Stimulated activated CD8-positive, alpha-beta memory T cell treated with anti-CD3 and anti-CD28 coated beads, Interleukin-15, amount 100 ng/mL, for 24 hours (primary cell): ENCODE measurements around the gene PLEKHN1.
"Not testable (repeated sequence)": the region's sequence is repeated elsewhere in the genome, so short reads cannot be mapped to it uniquely, and the experiment has no call there.

Experiments
- DNase-seq: peaks from one replicate; pipeline ENCODE4 v3.0.0-alpha.2; 2020; ENCODE audit warnings: low read depth

The PLEKHN1 gene

GRCh38 chr1:942411-942821 is 23.9 kb upstream of the PLEKHN1 start:
- DNase-seq, result no peak

GRCh38 chr1:942864-943533 is 23.3 kb upstream of the PLEKHN1 start:
- no peak for DNase-seq

GRCh38 chr1:943545-944340 is 22.5 kb upstream of the PLEKHN1 start:
- DNase-seq, result no peak

GRCh38 chr1:944341-945325 is 21.6 kb upstream of the PLEKHN1 start:
- DNase-seq, result no peak

- no peak for DNase-seq
These were observed 20.4 kb upstream of the PLEKHN1 start for GRCh38 chr1:945688-946556.

- DNase-seq, result not testable (repeated sequence)
These were observed 19.5 kb upstream of the PLEKHN1 start for GRCh38 chr1:946811-947210.

- no peak for DNase-seq
These were observed 18.3 kb upstream of the PLEKHN1 start for GRCh38 chr1:947958-948357.

- DNase-seq, result no peak
These were observed 16.0 kb upstream of the PLEKHN1 start for GRCh38 chr1:950268-950667.

- no peak for DNase-seq
These were observed 15.4 kb upstream of the PLEKHN1 start for GRCh38 chr1:950881-951280.

- DNase-seq, result no peak
These were observed 14.9 kb upstream of the PLEKHN1 start for GRCh38 chr1:951364-951763.

GRCh38 chr1:952201-952600 is 14.1 kb upstream of the PLEKHN1 start:
- DNase-seq, result no peak

GRCh38 chr1:952603-953002 is 13.7 kb upstream of the PLEKHN1 start:
- no peak for DNase-seq

GRCh38 chr1:953524-954320 is 12.6 kb upstream of the PLEKHN1 start:
- no peak for DNase-seq

- no peak for DNase-seq
These were observed 11.4 kb upstream of the PLEKHN1 start for GRCh38 chr1:954927-955326.

GRCh38 chr1:955474-955873 is 10.8 kb upstream of the PLEKHN1 start:
- DNase-seq, result no peak

GRCh38 chr1:956636-957035 is 9.6 kb upstream of the PLEKHN1 start:
- DNase-seq, result no peak

GRCh38 chr1:958823-959730 is 7.2 kb upstream of the PLEKHN1 start, which contains the start of gene NOC2L:
NOC2L (minus strand) TSS chr1:959256; CDS start chr1:959240, 16 bp downstream.
- DNase-seq, result peak; percentile 100

- DNase-seq, result no peak
These were observed 6.4 kb upstream of the PLEKHN1 start for GRCh38 chr1:959731-960362.
